ENCODE data around the gene CFHR3.
A peak's percentile ranks its signal among the peaks of the same experiment; 100 is the strongest.

GRCh38 chr1:196779093-196779492 is 4.5 kb downstream of the CFHR3 start:
- 0 out of 2 replicates have a peak, but pooled peaks have one; percentile 26 for TF ChIP-seq CTCF (conservative IDR thresholded peaks at IDR 0.05)
- TF ChIP-seq EZH2 (IDR thresholded peaks at IDR 0.05; ENCODE audit: low read depth) = no peak
